HepG2 (cell line): ENCODE data around the gene USP15.

Experiments
- CBFB ChIP-seq: sonication (generic); formaldehyde crosslinking; IDR thresholded peaks from 2 replicates; pipeline ENCODE4 v1.4.0; 2020; ENCODE audit warnings: missing genetic modification reagents
- ZBTB7A ChIP-seq: sonication (generic); formaldehyde crosslinking; IDR thresholded peaks from 2 replicates; pipeline ENCODE4 v1.8.0; 2022; ENCODE audit warnings: mild to moderate bottlenecking, missing genetic modification reagents
- TF ChIP-seq, protein P1 (sequence below): sonication (generic); formaldehyde crosslinking; IDR thresholded peaks from 2 replicates; pipeline ENCODE4 v1.5.0; 2020; ENCODE audit warnings: mild to moderate bottlenecking, missing genetic modification reagents, moderate library complexity
- TF ChIP-seq, protein P2 (sequence below): sonication (generic); formaldehyde crosslinking; IDR thresholded peaks from 2 replicates; pipeline ENCODE4 v1.5.1; 2020; ENCODE audit warnings: missing genetic modification reagents, mild to moderate bottlenecking, borderline replicate concordance

DNA sequence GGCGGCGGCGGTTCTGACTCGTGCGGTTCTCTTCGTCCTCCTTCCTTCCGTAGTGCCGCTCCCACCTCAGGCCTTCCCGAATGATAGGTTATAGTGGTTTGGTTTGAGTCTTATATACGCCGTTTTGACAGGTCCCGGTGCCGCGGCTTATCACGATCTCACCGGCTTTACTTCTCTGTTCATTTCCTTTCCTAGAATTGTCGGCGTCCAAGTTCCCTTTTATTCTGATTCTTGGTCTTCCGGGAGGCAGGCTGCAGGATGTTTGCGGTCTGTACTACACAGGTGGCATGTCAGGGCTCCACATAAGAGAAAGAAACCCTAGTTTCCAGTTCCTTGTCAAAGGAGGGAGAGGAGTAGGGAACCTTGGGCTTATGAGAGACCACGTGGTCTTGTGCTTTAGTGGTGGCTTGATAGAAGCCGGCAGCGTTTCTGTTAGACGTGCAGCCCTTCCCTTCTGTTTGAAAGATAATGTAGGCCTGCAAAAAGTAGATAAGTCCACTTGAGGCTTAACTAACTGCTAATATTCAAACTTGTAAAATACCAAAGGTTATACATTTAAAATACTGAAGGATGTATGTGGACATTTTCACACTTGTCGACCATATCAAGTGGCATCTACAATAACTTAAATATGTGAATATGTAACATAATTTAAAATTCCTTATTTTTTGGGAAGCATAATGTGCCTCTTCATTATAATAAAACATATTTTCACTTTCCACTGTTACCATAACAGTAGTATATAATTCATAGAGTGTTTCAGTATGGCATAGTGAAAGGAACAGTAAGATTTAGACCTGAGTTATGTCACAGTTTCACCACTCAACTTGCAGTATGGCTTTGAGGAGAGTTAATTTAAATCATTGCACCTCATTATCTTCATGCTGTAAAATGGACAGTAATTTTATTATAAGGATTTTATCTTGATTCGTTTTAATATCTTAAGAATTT, 804 bp downstream of the USP15 start:
- no peak for TF ChIP-seq ZBTB7A (CRISPR knock-in tag)
- no peak for TF ChIP-seq CBFB (CRISPR knock-in tag)
- TF ChIP-seq, protein P1, sequence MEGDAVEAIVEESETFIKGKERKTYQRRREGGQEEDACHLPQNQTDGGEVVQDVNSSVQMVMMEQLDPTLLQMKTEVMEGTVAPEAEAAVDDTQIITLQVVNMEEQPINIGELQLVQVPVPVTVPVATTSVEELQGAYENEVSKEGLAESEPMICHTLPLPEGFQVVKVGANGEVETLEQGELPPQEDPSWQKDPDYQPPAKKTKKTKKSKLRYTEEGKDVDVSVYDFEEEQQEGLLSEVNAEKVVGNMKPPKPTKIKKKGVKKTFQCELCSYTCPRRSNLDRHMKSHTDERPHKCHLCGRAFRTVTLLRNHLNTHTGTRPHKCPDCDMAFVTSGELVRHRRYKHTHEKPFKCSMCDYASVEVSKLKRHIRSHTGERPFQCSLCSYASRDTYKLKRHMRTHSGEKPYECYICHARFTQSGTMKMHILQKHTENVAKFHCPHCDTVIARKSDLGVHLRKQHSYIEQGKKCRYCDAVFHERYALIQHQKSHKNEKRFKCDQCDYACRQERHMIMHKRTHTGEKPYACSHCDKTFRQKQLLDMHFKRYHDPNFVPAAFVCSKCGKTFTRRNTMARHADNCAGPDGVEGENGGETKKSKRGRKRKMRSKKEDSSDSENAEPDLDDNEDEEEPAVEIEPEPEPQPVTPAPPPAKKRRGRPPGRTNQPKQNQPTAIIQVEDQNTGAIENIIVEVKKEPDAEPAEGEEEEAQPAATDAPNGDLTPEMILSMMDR (CRISPR knock-in tag) = no peak
- TF ChIP-seq, protein P2, sequence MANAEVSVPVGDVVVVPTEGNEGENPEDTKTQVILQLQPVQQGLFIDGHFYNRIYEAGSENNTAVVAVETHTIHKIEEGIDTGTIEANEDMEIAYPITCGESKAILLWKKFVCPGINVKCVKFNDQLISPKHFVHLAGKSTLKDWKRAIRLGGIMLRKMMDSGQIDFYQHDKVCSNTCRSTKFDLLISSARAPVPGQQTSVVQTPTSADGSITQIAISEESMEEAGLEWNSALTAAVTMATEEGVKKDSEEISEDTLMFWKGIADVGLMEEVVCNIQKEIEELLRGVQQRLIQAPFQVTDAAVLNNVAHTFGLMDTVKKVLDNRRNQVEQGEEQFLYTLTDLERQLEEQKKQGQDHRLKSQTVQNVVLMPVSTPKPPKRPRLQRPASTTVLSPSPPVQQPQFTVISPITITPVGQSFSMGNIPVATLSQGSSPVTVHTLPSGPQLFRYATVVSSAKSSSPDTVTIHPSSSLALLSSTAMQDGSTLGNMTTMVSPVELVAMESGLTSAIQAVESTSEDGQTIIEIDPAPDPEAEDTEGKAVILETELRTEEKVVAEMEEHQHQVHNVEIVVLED = no peak
